Osteoblast (primary cell): ENCODE data around the gene SRCAP. TPM values are rescaled to one million over a fixed set of nuclear protein-coding genes. Genes with fewer than 3 reads are reported as not detected.

Experiments used
- DNase-seq: peaks from one replicate; pipeline ENCODE4 v3.0.0; 2011; ENCODE audit warnings: low spot score, mixed read lengths; ENCODE audit not compliant: insufficient read length; ENCODE audit errors: missing footprints
- H2AFZ ChIP-seq: 2 replicates; pipeline ENCODE4 v1.6.0; 2011; ENCODE audit warnings: mild to moderate bottlenecking, low read length
- H3K27ac ChIP-seq: 2 replicates; pipeline ENCODE4 v1.5.1; 2011; ENCODE audit warnings: mild to moderate bottlenecking, low read depth, low read length, moderate library complexity
- H3K27me3 ChIP-seq: 2 replicates; pipeline ENCODE4 v1.6.0; 2012; ENCODE audit warnings: mild to moderate bottlenecking, control low read depth, inconsistent platforms, low read length, moderate library complexity; ENCODE audit not compliant: insufficient read depth
- H3K36me3 ChIP-seq: 2 replicates; pipeline ENCODE4 v1.5.1; 2011; ENCODE audit warnings: mild to moderate bottlenecking, low read length, control low read depth, moderate library complexity; ENCODE audit not compliant: insufficient read depth
- H3K4me1 ChIP-seq: 2 replicates; pipeline ENCODE4 v1.5.1; 2011; ENCODE audit warnings: mild to moderate bottlenecking, low read length, control low read depth, moderate library complexity; ENCODE audit not compliant: insufficient read depth
- H3K4me2 ChIP-seq: 2 replicates; pipeline ENCODE4 v1.6.0; 2011; ENCODE audit warnings: mild to moderate bottlenecking, low read length; ENCODE audit not compliant: insufficient read depth
- H3K4me3 ChIP-seq: fragments of 200-600 bp; sonication (generic); 3 replicates; pipeline ENCODE4 v1.5.1; 2012; ENCODE audit warnings: mild to moderate bottlenecking, low read length, inconsistent platforms; ENCODE audit not compliant: insufficient read depth
- H3K79me2 ChIP-seq: 2 replicates; pipeline ENCODE4 v1.6.0; 2012; ENCODE audit warnings: mild to moderate bottlenecking, low read length, control low read depth, inconsistent platforms; ENCODE audit not compliant: insufficient read depth
- H3K9me3 ChIP-seq: 2 replicates; pipeline ENCODE4 v1.5.1; 2011; ENCODE audit warnings: low read depth, low read length, control low read depth
- H4K20me1 ChIP-seq: 2 replicates; pipeline ENCODE4 v1.6.0; 2012; ENCODE audit warnings: mild to moderate bottlenecking, low read length, control low read depth; ENCODE audit not compliant: insufficient read depth
- CTCF ChIP-seq: IDR thresholded peaks from 2 replicates; pipeline ENCODE4 v1.5.1; 2011; ENCODE audit warnings: mild to moderate bottlenecking, low read depth, low read length, moderate library complexity; ENCODE audit errors: extremely low read depth
- total RNA-seq: library from RNA; depleted of rRNA; stranded (reverse); fragments of >200 nt; gene quantifications from 2 replicates; pipeline ENCODE4 v1.2.3, GENCODE V29; 2012

The SRCAP gene
- total RNA-seq, 1 donor = 16.3 TPM

GRCh38 chr16:30651124-30652004 lies 47.6 kb upstream of the SRCAP start:
- peaks cover 14% of the 10 kb centered on the region for H3K79me2 ChIP-seq
- H3K27me3 ChIP-seq = no peaks in the 10 kb centered on the region
- DNase-seq = peak; percentile 98
- H3K27ac ChIP-seq = peak overlapping the region; percentile 81
- H3K9me3 ChIP-seq = no peaks in the 10 kb centered on the region
- peaks cover 14% of the 10 kb centered on the region for H3K4me1 ChIP-seq
- H2AFZ ChIP-seq = peak overlapping the region; percentile 93
- peak overlapping the region; percentile 98 for H3K4me3 ChIP-seq
- H4K20me1 ChIP-seq = no peaks in the 10 kb centered on the region
- peaks cover 30% of the 10 kb centered on the region for H3K36me3 ChIP-seq
- TF ChIP-seq CTCF = peak; percentile 52
- H3K4me2 ChIP-seq = peak overlapping the region; percentile 95

- DNase-seq = no peak
- no peaks in the 10 kb centered on the region for H4K20me1 ChIP-seq
- H3K27ac ChIP-seq = peak overlapping the region; percentile 54
Measured at GRCh38 chr16:30652005-30652296, 47.0 kb upstream of the SRCAP start.

GRCh38 chr16:30652718-30653117 lies 46.3 kb upstream of the SRCAP start:
- H3K79me2 ChIP-seq = peaks cover 14% of the 10 kb centered on the region
- no peaks in the 10 kb centered on the region for H3K27me3 ChIP-seq
- H3K4me2 ChIP-seq = no peak overlapping the region
- peaks cover 23% of the 10 kb centered on the region for H3K4me1 ChIP-seq
- DNase-seq = no peak
- no peak overlapping the region for H2AFZ ChIP-seq
- no peak overlapping the region for H3K27ac ChIP-seq
- peaks cover 32% of the 10 kb centered on the region for H3K36me3 ChIP-seq
- TF ChIP-seq CTCF = no peak
- H3K4me3 ChIP-seq = no peak overlapping the region
- H3K9me3 ChIP-seq = no peaks in the 10 kb centered on the region
- H4K20me1 ChIP-seq = no peaks in the 10 kb centered on the region

More at GRCh38 chr16:30652005-30652296, 47.0 kb upstream of the SRCAP start:
- H2AFZ ChIP-seq = peak overlapping the region; percentile 76
- H3K36me3 ChIP-seq = peaks cover 32% of the 10 kb centered on the region
- no peak for TF ChIP-seq CTCF
- H3K4me1 ChIP-seq = peaks cover 17% of the 10 kb centered on the region
- H3K4me3 ChIP-seq = peak overlapping the region; percentile 98
- peak overlapping the region; percentile 95 for H3K4me2 ChIP-seq
- peaks cover 14% of the 10 kb centered on the region for H3K79me2 ChIP-seq
- H3K9me3 ChIP-seq = no peaks in the 10 kb centered on the region
- H3K27me3 ChIP-seq = no peaks in the 10 kb centered on the region

GRCh38 chr16:30654856-30655255 lies 44.1 kb upstream of the SRCAP start:
- H3K4me1 ChIP-seq = peaks cover 23% of the 10 kb centered on the region
- peaks cover 17% of the 10 kb centered on the region for H3K79me2 ChIP-seq
- no peak overlapping the region for H3K4me2 ChIP-seq
- peaks cover 32% of the 10 kb centered on the region for H3K36me3 ChIP-seq
- no peak overlapping the region for H2AFZ ChIP-seq
- H3K4me3 ChIP-seq = no peak overlapping the region
- H3K27ac ChIP-seq = no peak overlapping the region
- H3K27me3 ChIP-seq = no peaks in the 10 kb centered on the region
- no peaks in the 10 kb centered on the region for H3K9me3 ChIP-seq
- no peaks in the 10 kb centered on the region for H4K20me1 ChIP-seq
- TF ChIP-seq CTCF = no peak
- no peak for DNase-seq
